ENCODE measurements around the gene ST6GALNAC5.

The ST6GALNAC5 gene

GRCh38 chr1:76832521-76832920 is 34.8 kb upstream of the ST6GALNAC5 start:
- TF ChIP-seq ZNF600 (tag by site-specific recombination; IDR thresholded peaks at IDR 0.05) (no peak), ZNF280C (tag by site-specific recombination; IDR thresholded peaks at IDR 0.05) (no peak), OSR2 (tag by site-specific recombination; IDR thresholded peaks at IDR 0.05) (no peak), ZNF174 (tag by site-specific recombination; IDR thresholded peaks at IDR 0.05) (no peak), ZFP41 (tag by site-specific recombination; IDR thresholded peaks at IDR 0.05; ENCODE audit: borderline replicate concordance) (no peak), ZSCAN30 (tag by site-specific recombination; IDR thresholded peaks at IDR 0.05) (no peak)
- Histone ChIP-seq H3K9me3 (ENCODE audit: control insufficient read depth, insufficient read depth, low read depth, low read length) (no peaks in the 10 kb centered on the region), H3K4me1 (ENCODE audit: control insufficient read depth, insufficient read depth, low read length) (no peaks in the 10 kb centered on the region), H3K4me3 (ENCODE audit: low read depth, low read length) (no peak overlapping the region), H3K27ac (ENCODE audit: extremely low read depth, low read depth, low read length) (no peak overlapping the region), H3K36me3 (ENCODE audit: control insufficient read depth in 2 of 2, insufficient read depth in 1 of 2, low read length in 2 of 2) (no peaks in the 10 kb centered on the region)
- ChIA-PET CTCF (interaction anchor here (0.7 to 1.2 kb wide), 2 partner anchors 20 to 206 kb away, joined by 3 to 4 read pairs; no protein-coding TSS in a partner anchor), POLR2A (no interaction called here)

- Histone ChIP-seq H3K4me3 (ENCODE audit: low read depth, low read length) (no peak overlapping the region), H3K4me1 (ENCODE audit: control insufficient read depth, insufficient read depth, low read length) (no peaks in the 10 kb centered on the region), H3K36me3 (ENCODE audit: control insufficient read depth in 2 of 2, insufficient read depth in 1 of 2, low read length in 2 of 2) (no peaks in the 10 kb centered on the region), H3K9me3 (ENCODE audit: control insufficient read depth, insufficient read depth, low read depth, low read length) (no peaks in the 10 kb centered on the region), H3K27ac (ENCODE audit: extremely low read depth, low read depth, low read length) (no peak overlapping the region)
- CTCF ChIA-PET = interaction anchor here (0.7 to 1.2 kb wide), 2 partner anchors 19 to 206 kb away, joined by 3 to 4 read pairs; no protein-coding TSS in a partner anchor
- POLR2A ChIA-PET = no interaction called here
- TF ChIP-seq ZNF629 (tag by site-specific recombination; IDR thresholded peaks at IDR 0.05) (no peak), INSM2 (tag by site-specific recombination; IDR thresholded peaks at IDR 0.05) (no peak), ZBTB48 (tag by site-specific recombination; IDR thresholded peaks at IDR 0.05) (no peak), ZNF639 (tag by site-specific recombination; IDR thresholded peaks at IDR 0.05) (no peak), SETDB1 (IDR thresholded peaks at IDR 0.05; ENCODE audit: insufficient read length, low read length) (no peak), TCF7L2 (IDR thresholded peaks at IDR 0.05; ENCODE audit: borderline replicate concordance, low read depth, low read length) (no peak), BCL11A (tag by site-specific recombination; IDR thresholded peaks at IDR 0.05; ENCODE audit: low read depth) (no peak), ZBTB10 (tag by site-specific recombination; IDR thresholded peaks at IDR 0.05) (no peak), GLI4 (tag by site-specific recombination; IDR thresholded peaks at IDR 0.05) (no peak), ZSCAN5A (tag by site-specific recombination; IDR thresholded peaks at IDR 0.05) (no peak), ZSCAN18 (tag by site-specific recombination; IDR thresholded peaks at IDR 0.05) (no peak), SP3 (tag by site-specific recombination; IDR thresholded peaks at IDR 0.05) (no peak), WT1 (tag by site-specific recombination; IDR thresholded peaks at IDR 0.05) (no peak), SP7 (tag by site-specific recombination; IDR thresholded peaks at IDR 0.05) (no peak), ZBTB17 (tag by site-specific recombination; IDR thresholded peaks at IDR 0.05) (no peak)
Measured at GRCh38 chr1:76833151-76833550, 34.1 kb upstream of the ST6GALNAC5 start.
